Stimulated activated CD4-positive, alpha-beta T cell treated with anti-CD3 and anti-CD28 coated beads, Interleukin-15, amount 100 ng/mL, for 24 hours (primary cell): Measurements from ENCODE around the gene SPATA24.
"Not testable (repeated sequence)": the region's sequence is repeated elsewhere in the genome, so short reads cannot be mapped to it uniquely, and the experiment has no call there.

Source experiments
- DNase-seq: peaks from one replicate; pipeline ENCODE4 v3.0.0-alpha.2; 2020

Gene SPATA24

DNA sequence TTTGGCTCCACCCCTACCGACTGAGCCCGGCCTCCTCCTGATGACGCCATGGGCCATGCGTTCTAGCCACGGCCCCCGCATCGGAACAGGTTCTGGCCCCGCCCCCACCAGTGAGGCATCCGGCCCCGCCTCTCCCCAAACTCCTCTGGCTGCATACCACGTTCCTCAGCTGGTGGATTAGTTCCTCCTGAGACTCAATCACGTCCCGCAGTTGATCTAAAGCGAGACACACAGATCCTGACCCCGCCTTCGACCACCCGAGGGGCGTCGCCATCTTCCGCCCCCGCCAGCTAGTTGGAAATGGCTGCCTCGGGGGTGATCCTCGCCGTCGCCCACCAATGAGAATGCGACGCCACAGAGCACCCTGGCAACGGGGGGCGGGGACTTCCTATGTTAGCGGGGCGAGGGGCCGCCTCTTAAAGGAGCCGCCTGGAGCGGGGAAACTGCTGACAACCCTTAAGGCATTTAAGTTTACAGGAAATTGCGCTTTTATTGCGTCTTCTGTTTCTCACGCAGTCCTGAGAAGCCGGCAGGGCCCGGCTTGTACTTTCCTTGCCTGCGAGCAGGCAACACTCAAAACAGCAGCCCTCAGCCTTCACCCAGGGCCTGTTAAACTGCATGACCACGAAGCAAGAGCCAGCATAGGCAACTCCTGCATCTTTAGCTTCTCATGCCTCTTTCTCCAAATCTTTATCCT lies at the start of gene SPATA24:
Gene SPATA24, minus strand, starts transcription at position 303 of the 697 bp plus-strand sequence. Its CDS starts 29 bp downstream, at position 274.
- DNase-seq: peak; percentile 99

GRCh38 chr5:139451878-139452660 lies 48.2 kb upstream of the SPATA24 start:
- DNase-seq: no peak

DNA sequence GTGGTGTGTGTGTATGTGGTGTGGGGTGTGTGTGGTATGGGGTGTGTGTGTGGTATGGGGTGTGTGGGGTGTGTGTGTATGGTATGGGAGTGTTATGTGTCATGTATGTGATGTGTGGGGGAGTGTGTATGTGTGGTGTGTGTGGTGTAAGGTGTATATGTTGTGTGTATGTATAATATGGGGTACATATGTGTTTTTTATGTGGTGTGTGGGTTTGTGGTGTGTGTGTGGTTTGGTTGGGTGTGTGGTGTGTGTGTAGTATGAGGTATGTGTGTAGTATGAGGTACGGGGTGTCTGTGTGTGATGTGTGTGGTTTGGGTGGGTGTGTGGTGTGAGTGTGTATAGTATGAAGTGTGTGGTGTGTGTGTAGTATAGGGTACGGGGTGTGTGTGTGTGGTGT lies 47.3 kb upstream of the SPATA24 start:
- no peak for DNase-seq

DNA sequence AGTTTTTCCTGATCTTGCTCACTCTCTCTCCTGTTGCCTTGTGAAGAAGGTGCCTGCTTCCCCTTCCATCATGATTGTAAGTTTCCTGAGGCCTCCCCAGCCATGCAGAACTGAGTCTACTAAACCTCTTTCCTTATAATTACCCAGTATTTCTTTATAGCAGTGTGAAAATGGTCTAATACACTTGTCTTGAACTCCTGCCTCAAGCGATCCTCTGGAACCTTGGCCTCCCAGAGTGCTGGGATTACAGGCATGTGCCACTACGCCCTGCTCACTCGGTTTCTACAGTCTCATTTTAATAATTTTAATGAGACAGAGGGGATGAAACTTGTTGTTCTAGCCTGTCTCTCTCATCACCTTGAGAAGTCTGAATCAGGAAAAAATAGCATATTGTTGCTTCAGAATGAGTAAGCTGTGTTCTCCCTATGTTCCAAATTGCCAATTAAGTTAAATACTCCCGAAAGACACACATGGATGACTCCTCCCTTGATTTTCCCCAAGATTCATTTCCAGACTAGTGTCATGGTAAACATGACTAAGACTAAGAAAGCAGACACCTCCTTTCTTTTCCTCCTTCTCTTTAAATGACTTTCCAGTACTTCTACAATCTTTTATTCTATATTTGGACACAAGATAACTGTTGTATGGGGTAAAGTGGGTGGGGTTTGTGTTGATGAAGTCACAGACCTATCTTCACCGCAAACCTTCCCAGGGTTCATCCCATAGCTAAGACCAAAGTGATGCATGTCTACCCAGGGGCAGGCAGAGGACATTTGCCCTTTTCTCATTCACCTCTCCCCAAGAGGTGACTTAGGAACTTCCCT lies 43.3 kb upstream of the SPATA24 start:
- DNase-seq: peak; percentile 62

GRCh38 chr5:139445325-139446170 lies 41.7 kb upstream of the SPATA24 start:
- no peak for DNase-seq

DNA sequence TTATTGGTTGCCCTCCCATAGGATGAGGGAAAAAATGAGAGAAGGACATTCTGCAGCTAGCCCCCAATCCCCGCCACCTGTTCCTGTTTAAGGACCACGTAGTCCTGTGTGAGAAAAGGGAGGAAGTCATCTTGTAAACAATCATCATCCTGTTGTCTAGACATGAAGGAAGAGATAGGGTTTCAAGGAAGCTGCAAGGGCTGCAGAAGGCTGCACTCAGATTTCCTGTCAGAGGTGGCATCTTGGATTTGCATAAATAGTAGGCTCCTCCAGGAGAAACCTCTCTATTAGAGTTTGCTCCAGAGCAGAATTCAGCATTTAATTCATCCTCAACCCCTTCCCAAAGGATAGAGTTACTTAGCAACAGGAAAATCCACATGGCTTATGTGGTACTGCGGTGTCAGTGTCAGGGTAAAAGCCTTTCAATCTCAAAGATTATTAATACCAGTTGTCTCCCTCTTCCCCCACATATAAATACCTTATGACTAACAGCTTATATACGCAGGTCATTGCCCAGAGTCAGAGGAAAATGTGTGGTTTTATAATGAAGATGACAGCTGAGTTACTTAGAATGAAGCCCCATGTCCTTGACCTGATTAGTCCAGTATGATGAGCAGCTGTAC lies 40.1 kb upstream of the SPATA24 start:
- DNase-seq: no peak

GRCh38 chr5:139440416-139440815 lies 36.5 kb upstream of the SPATA24 start:
- not testable (repeated sequence) for DNase-seq

GRCh38 chr5:139439013-139439903 lies 35.4 kb upstream of the SPATA24 start, which contains the start of gene DNAJC18:
DNAJC18 (minus strand) TSS chr5:139439525; CDS start chr5:139439445, 80 bp downstream.
- DNase-seq: peak; percentile 95

DNA sequence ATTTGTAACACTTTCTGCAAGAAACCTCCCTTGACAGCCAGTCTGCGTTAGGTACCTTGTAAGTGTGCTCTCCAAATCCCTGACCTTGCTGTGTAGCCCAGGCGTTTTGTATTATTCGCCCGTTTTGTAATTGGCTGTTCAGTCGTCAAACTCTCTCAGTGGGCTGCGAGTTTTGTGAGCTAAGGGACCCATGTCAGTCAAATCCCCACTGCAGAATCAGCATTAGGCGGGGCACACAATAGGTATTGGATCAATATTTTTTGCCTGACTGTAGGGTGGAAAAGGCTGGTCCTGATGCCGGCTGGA lies 34.8 kb upstream of the SPATA24 start:
- DNase-seq: no peak

DNA sequence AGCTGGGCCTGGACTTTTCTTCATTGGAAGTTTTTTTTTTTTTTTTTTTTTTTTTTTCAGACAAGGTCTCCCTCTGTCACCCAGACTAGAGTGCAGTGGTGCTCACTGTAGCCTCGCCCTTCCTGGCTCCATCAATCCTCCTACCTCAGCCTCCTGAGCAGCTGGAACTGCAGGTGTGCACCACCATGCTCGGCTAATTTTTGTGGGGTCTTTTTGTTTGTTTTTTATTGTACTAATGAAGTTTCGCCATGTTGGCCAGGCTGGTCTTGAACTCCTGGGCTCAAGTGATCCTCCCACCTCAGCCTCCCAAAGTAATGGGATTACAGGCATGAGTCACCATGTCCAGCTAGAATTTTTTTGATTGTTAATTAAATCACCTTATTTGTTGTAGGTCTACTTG lies 31.8 kb upstream of the SPATA24 start:
- no peak for DNase-seq

- no peak for DNase-seq
Measured at GRCh38 chr5:139431706-139432105, 27.8 kb upstream of the SPATA24 start.

GRCh38 chr5:139430015-139430414 lies 26.1 kb upstream of the SPATA24 start:
- no peak for DNase-seq

DNA sequence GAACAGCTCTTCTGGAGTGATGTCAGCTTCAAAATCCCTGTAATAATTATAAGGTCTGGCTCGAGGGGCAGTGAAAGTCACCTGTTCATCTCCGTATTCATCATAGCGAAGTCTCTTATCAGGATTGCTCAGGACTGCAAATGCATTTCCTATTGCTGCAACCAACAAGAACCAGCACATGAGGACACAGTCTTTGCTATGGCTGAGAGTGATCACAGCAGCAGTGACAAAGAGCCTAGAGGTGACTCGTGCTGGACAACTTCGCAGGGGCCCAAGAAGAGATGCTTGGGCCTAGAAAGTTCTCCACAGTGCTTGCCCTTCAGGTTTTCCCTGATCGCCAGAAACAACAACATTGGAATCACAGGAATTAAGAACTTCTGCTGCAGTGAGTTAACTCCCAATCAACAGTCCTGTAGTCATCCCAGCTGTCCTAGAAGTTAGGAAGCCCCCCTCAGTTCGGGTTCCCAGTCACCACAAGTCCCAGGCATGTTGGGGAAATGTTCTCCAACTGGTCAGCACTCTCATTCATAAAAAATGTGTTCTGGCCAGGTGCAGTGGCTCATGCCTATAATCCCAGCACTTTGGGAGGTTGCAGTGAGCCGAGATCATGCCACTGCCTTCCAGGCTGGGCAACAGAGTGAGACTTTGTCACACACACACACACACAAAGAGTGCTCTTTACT lies 22.5 kb upstream of the SPATA24 start:
- no peak for DNase-seq

DNA sequence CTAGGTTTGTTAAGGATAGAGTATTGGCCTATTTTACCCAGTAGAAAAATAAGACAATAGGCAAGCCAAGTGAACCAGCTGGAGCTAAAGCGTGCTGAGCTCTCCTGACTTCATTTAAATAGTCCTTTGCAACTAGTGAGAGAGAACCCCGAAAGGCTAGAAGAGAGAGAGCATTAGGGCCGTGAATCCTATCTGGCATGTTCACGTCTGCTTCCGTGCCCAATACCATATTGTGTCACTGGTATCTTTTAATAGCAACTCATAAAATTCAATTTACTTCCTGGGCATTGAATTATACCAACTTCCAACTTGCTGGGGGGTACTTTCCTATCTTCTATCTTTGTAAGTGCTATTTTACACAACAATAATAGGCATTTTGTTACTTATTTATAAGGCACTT lies 21.6 kb upstream of the SPATA24 start:
- no peak for DNase-seq

- DNase-seq: peak; percentile 54
Measured at GRCh38 chr5:139422307-139422893, 18.5 kb upstream of the SPATA24 start.

- no peak for DNase-seq
Measured at GRCh38 chr5:139419226-139420192, 15.6 kb upstream of the SPATA24 start.

DNA sequence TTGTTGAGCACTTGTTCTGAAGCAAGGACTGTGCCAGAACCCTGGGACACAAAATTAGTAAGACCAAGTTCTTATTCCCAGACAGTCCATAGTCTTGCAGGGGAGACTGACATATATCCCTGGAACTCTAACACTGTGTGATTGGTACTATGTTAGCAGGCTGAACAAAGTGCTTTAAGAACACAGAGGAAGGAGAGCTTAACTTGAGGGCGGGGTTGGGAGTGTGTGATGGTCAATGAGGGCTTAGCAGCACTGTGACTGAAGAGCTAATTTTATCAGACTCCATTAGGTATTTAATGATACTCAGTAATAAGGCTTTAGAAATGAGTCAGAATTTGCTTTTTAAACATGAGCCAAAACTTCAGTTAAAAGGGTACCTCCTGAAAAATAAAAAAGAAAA lies 14.9 kb upstream of the SPATA24 start:
- DNase-seq: no peak

GRCh38 chr5:139417214-139417613 lies 13.3 kb upstream of the SPATA24 start:
- no peak for DNase-seq

- DNase-seq: no peak
Measured at GRCh38 chr5:139416651-139417050, 12.8 kb upstream of the SPATA24 start.
